GM03348 (cell line): Measurements from ENCODE around the gene SMIM45.

ENCODE experiments used
- DNase-seq: peaks from one replicate; pipeline ENCODE4 v3.0.0; 2012; ENCODE audit warnings: low spot score

SMIM45 gene

GRCh38 chr22:41951898-41952474 lies at the start of gene SMIM45:
Gene SMIM45 (plus strand): TSS chr22:41952150.
- no peak for DNase-seq

GRCh38 chr22:41902932-41903421 lies 49.0 kb upstream of the SMIM45 start:
- DNase-seq: no peak

GRCh38 chr22:41904450-41905410 lies 47.2 kb upstream of the SMIM45 start:
- DNase-seq: no peak

- no peak for DNase-seq
Observed at GRCh38 chr22:41905411-41906202, 46.3 kb upstream of the SMIM45 start.

- no peak for DNase-seq
Observed at GRCh38 chr22:41906822-41907221, 45.1 kb upstream of the SMIM45 start.

- no peak for DNase-seq
Observed at GRCh38 chr22:41907436-41908401, 44.2 kb upstream of the SMIM45 start.

GRCh38 chr22:41908411-41909309 lies 43.3 kb upstream of the SMIM45 start:
- no peak for DNase-seq

GRCh38 chr22:41909310-41910049 lies 42.5 kb upstream of the SMIM45 start:
- no peak for DNase-seq

- peak; percentile 74 for DNase-seq
Observed at GRCh38 chr22:41910050-41911000, 41.6 kb upstream of the SMIM45 start.

- DNase-seq: no peak
Observed at GRCh38 chr22:41911001-41911611, 40.8 kb upstream of the SMIM45 start.

GRCh38 chr22:41912338-41913039 lies 39.5 kb upstream of the SMIM45 start:
- DNase-seq: no peak

GRCh38 chr22:41913040-41913719 lies 38.8 kb upstream of the SMIM45 start:
- DNase-seq: no peak

GRCh38 chr22:41913842-41914534 lies 38.0 kb upstream of the SMIM45 start:
- DNase-seq: no peak

- peak; percentile 39 for DNase-seq
Observed at GRCh38 chr22:41914611-41915034, 37.3 kb upstream of the SMIM45 start.

- DNase-seq: peak; percentile 69
Observed at GRCh38 chr22:41915035-41915785, 36.7 kb upstream of the SMIM45 start, which contains the start of gene SHISA8. Gene SHISA8 (minus strand): TSS chr22:41915074. CDS start chr22:41914667, 407 bp downstream.
